GM19395 (cell line): ENCODE data around the gene LMO4.
A peak's percentile ranks its signal among the peaks of the same experiment; 100 is the strongest.

Source experiments
- ATAC-seq: cut with Tn5 transposase; IDR thresholded peaks from one replicate; pipeline ENCODE4 v1.9.1; 2021; ENCODE audit warnings: mild to moderate bottlenecking, moderate library complexity; ENCODE audit not compliant: unreplicated experiment

The LMO4 gene

DNA sequence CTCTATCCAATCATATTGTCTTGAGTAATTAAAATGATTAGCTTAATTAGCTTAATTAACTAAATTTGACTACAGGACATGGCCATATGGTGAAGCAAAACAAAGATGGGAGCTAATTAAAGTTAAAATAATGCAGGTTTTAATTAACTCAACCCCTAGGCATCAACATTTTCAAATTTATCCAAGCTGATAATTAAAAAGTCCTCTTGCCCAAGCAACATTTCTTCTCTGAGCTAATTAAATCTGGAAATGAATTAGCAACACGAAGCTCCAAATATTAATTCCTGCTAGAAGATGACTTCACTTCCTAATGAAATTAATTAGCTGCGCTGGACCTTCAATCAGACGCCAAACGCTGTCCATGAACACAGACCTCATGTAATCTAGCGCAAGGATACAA lies 27.9 kb downstream of the LMO4 start:
- no peak for ATAC-seq

DNA sequence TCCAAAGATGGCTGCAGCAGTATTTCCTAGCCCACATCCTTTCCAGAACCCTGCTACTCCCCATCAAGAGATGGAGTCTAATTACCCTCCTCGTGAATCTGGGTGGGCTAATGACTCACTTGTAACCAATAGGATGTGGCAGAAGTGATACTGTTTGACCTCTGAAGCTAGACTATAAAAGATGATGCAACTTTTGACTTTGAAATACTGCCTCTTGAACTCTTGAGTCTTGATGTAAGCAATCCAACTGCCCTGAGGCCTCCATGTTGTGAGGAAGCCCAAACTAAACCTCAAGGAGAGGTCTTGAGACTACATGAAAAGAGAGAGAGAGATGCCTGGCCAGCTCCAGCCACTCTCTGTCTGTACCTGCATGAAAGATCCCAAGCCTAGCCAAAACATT lies 29.5 kb downstream of the LMO4 start:
- no peak for ATAC-seq

DNA sequence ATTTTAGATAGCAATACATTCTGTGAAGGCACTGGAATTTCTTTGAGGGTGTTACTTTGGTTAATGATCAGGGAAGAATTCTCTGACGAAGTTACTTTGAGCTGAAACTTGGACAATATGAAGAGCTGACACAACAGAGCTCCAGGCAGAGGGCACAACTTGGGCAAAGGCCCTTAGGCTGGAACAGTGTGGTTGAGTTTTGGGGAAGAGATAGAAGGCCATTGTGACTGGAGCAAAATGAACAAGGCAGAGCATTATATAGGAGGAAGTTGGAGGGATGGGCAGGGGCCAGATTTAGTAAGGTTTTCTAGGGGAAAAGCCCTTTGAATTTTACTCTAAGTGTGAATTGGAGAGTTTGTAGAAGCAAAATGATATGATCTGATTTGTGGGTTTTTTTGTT lies 30.9 kb downstream of the LMO4 start:
- ATAC-seq = no peak

DNA sequence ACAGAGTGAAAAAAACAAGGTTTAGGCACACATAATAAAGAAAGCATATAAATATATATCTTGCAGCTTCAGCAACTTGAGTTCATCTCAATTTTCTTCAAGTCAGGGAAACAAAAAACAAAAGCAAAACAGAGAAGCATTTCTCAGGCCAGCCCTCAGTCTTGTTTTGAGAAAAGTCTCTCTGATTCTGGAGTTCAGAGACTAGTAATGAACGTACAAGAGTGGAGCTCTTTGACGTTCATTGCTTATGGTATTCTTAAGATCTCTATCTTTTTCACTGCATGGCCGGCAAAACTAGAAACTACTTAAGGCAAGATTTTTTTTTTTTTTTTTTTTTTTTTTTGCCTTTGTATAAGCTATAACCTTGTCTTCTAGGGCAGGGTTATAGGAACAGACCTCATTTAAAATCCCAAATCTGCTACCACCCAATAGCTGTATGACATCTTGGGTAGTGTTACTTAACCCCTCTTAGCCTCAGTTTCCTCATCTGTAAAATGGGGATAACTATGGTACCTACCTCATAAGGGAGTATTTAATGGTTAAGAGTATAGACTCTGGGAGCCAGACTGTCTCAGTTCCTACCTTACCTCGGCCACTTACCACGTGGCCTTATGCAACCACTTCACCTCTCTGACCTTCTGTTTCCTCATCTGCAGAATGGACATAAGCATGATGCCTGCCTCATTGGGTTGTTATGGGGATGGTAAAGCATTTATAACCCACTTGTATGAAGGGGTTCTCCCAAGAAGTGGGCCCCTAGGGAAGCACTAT lies 33.6 kb downstream of the LMO4 start:
- no peak for ATAC-seq

DNA sequence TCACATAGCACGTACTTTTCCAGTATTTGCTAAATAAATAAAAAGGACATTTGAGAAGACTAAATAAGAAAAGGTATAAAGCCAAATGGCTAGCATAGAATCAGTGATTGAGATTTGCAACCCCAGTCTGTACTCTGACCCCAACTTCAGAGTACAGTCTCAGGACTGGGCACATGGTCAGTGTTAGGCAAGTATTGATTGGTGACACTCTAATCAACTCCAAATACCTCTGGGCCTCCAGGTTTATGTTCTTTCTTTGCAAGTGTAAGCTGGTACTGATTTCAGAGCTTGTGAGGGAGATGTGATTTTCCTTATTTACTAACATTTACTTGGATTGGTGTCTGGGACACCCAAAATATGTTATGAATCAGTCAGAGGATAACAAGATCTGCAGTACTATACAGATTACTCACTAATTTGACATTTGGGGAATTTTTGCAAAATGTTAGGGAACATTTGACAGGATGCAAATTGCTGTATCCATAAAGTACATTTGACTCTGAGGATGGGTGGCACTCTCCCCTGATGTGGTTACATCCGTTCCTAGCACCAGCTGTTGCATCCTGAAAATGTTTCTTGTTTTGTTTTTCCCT lies 34.2 kb downstream of the LMO4 start:
- no peak for ATAC-seq

DNA sequence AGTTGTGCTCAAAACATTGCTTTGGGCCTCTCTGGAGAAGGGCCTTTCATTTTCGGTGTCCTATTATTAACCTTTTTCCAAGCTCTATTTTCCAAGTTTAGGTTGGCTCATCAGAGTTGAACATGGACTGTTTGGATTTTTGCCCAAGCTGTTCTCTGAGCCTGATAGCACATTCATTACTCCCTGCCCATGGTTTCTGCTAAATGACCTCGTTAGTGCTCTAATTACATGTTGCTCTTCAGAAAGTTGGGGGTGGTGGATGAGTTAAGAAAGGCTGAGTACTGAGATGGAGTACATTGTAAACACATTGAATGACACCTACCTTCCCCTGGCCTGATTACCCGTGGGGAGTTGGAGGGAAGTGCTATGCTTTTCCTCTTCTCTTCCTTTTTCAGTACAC lies 38.9 kb downstream of the LMO4 start:
- ATAC-seq = no peak

DNA sequence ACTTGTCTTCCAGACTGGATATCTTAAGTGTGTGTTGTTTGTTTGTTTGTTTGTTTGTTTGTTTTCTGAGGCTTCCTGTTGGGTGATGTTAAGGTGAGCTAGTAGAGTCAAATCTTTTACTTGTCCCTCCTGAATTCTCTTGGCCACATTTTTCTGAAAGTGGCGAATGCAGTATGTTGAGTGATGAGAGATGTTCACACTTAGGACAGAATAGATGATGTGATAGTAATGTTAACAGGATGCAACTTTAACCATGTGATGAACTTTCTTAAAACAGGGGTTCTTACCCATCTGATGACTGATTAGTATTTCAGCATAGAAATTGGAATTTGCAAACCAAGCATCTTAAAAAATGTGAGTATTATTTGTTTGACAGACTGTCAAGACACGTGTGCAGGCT lies 40.2 kb downstream of the LMO4 start:
- no peak for ATAC-seq

DNA sequence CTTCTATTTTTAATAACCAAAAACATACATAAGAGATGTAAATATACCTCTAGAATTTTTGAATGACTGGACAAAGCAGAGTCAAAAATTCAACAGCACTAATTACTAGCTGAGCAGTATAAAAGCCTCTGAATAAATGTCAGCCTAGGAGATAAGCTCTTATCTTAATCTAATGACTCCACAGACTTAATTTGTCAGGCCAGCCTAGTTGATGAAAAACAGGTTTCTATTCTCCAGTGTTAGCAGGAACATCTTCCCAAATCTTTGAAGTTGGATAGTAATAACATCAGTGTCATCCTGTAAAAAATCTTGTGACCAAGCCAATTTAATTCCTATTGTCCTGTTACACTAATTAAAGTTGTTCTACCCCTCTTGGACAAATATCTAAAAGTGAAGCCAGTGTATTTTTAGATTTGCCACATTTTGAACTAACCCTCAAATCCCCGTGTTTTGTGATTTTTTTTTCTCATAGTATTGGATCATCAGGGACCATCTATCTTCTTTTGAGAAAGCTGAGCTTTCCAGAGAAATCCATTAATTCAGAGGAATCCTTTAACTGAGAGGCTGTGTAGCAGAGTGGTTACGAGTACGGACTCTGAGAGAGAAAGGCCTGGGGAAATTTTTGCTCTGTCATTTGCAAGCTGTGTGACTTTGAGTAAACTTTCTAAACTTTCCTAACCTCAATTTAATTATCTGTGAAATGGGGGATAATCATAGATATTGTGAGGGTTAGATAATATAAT lies 41.2 kb downstream of the LMO4 start:
- ATAC-seq = no peak

DNA sequence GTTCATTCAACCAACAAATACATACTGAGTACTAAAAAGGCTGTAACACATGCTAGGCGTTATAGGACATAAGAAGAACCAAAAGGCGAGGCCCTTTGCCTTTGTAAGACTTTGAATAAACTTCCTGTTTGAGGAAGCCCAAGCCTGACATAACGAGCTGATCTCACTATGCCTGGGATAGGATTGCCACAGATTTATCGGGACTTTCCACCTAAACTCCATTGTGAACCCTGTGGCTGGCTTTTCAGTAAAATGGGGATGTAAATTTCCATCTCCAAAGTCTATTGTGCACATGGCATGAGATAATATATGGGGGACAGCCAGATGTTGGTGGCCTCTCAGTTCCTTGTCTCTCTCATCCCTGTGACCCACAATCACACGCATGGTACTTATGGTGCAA lies 41.9 kb downstream of the LMO4 start:
- ATAC-seq = no peak

DNA sequence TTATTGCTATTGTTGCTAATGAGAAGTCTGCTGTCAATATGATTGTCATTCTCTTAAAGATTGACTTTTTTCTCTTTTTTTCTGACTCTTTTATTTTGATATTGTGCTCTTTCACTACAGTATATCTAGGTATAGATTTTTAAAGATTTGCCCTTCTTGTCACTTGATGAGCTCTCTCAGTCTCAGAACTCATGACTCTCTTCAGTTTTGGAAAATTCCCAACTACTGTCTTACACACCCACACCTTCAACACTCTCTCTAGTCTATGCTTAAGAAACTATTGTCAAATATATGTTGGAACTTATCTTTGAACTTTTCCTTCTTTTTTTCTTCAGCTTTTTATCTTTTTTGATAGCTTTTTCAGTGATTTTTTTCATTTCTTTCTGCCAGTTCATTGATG lies 50.6 kb downstream of the LMO4 start:
- no peak for ATAC-seq

DNA sequence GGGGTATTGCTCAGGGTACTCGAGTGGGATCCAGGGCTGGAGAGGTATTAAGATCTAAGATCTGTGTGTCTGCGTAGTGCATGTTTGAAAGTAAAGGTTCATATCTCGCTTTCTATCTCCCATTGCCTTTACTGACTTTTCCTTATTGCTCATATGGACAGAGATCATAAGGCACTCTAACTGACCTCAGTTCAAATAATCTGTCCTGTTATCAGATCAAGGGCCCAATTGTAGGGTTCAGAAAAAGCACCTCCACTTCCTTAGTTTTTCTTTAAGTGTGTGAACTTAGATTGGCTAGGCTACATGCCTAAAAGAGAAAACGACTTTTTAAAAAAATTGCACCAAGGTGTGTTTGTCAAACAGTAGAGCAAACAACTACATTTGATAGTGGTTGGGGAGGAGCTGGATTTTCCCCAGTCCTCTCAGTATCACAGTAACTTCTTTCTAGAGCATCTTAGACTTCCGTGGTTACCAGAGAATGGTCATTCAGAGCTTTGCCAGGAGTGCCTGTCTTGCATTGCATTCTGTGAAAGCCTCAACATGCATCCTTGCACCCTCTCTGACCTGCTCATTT lies 57.6 kb downstream of the LMO4 start:
- ATAC-seq = no peak

DNA sequence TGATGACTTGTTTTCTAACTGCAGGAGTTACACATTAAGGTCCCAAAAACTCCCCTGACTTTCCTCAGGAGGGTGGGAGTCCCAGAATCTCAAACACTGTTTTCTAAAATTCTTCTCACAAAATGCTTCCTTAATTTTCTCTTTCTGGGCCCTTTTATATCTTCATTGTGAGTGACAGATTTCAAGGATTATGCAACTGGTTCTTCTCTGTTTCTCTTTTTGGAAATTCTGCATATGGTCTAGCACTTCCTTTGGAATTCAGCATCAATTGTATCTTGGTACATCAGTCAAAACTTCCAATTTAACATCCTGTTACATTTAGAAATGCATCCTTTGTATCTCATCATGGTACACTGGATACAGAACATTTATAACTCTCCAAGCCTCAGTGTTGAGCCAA lies 59.7 kb downstream of the LMO4 start:
- ATAC-seq = no peak

DNA sequence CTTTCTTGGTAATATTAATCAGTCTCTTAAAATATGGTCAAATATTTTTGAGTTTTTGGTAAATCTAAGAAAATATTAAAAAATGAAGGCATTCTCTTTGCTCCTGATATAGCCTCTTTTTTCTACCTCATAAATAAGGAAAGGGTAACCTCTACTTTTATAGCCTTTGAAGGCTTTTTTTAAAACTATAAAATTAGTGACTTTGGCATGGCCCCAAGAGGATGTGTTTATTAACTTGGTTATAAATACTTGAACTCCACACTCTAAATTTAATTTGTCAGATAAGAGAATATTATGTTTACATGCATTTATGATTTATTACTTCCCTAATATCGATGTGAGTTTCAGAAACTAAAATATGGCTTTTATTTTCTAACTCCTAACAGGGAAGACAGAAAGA lies 60.3 kb downstream of the LMO4 start:
- no peak for ATAC-seq

DNA sequence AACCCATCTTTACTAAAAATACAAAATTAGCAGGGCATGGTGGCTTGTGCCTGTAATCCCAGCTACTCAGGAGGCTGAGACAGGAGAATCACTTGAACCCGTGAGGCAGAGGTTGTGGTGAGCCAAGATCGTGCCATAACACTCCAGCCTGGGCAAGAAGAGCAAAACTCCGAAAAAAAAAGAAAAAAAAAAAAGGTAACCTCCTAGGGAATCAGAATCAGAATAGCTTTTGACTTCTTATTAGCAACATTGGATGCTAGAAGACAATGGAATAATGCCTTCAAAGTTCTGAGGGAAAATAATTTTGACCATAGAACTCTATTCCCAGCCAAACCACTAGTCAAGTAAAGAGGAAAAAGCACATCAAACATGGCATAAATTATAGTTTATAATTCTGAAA lies 60.9 kb downstream of the LMO4 start:
- no peak for ATAC-seq

DNA sequence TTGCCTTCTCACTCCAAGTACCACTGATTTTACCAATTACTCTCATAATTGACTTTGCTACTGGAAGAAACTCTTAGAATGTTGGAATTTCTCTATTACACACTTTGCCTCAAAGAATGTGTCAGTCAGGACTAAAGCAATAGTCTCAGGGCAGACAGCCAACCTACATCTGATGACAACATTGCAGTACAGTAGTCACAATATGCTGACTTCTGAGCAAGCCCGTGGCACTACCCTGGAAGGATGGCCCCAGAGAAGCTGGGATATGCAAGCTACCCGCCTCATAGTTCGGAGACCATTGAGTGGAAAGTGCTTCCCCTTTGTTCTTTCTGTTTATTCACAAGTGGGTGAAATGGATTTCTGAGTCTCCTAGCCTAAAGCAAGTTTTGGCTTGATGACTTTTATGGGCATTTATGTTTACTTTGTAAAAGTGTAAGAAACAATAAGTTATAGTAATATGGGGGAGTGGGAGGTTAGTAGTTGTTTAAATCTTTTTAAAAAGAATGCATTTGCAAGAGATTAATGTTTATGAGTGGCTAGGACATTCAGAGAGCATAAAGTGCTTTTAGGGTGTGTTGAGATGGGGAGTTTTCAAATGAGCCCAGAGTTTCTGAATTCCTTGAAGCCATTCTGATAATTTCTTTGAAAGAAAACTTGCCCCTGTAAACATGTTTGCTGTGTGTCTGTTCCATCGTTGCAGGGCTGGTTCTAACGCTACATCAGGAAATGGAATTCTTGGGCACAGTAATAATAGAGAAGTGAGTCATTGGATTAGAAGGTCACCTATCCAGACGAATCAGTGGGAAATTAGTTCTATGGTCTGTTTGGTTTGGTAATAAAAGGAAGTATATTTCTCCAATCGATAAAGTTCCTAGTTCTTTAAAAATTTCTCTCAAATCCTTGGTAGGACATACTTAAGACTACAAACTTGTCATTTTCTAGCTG lies 63.8 kb downstream of the LMO4 start:
- no peak for ATAC-seq

DNA sequence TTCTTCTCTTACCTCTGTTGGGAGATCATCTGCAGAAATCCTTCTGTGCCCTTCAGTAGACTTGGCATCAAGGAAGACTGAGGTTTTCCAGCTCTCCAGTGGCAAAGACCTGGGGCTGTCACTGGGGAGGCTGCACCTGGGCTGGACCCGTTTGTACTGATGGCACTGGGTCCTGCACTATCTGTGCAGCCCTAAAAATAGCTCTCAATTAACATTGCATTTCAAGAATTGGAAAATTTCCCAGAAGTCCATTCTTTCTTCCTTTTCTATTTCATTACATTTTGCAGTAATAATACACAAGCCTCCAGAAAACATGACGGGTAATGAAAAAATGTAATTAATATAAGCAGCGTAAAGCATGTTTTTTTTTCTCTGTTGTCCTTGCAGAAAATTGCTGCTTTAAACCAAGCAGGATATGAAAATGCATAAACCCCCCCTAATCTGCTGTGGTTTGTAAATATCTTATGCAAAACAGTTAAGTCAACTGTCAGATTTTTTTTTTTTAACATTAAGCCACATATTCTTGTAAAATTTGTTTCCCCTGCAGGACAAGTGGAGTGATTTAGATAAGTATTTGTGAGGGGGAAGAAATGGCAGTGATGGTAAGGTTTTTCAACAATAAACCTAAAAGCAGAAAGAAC lies 64.9 kb downstream of the LMO4 start:
- ATAC-seq = peak; percentile 55

DNA sequence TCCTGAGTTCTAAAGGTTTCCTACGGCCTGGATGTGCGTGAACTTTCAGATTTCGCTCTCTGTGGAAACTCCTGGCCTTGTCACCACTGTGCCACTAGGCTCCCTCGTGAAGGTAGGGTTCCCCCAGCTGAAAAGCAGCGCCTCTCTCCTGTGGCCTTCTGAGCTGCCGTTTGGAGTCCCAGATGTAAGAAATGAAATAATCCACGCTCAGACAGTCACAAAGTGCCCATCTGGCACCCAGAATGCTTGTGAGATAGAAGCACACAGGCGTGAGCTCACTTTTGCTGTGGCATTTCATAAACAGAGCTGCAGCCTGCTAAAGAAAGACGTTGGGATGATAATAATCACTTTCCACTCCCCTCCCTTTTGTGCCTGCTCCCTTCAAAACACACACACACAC lies 65.8 kb downstream of the LMO4 start:
- ATAC-seq = no peak

DNA sequence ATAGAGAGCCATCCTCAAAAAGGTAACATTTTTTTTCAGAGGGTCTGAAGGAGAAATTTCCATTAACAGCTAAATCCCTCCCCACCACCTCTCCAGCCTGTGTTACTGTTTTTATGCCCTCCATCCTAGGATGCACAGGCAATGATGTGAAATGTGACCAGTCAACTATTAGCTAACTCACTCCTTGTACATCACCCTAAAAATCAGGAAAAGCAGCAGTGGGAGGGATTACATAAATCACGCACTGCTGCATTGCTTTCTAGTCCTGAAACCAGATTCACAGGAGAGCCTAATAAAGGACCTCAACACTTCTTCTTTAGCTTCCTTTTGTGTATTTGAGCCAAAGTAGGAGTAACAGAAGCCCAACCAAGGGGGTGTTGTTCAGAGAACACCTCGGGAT lies 66.3 kb downstream of the LMO4 start:
- ATAC-seq = no peak
